ENCODE data around the gene C16orf87. TPM values are rescaled to one million over a fixed set of nuclear protein-coding genes. Genes with fewer than 3 reads are reported as not detected.
"Not testable (repeated sequence)": the region's sequence is repeated elsewhere in the genome, so short reads cannot be mapped to it uniquely, and the experiment has no call there.

The C16orf87 gene
- total RNA-seq, 4 donors from 2014 or later, result 5.7 to 7.6 (median 7.0) TPM

DNA sequence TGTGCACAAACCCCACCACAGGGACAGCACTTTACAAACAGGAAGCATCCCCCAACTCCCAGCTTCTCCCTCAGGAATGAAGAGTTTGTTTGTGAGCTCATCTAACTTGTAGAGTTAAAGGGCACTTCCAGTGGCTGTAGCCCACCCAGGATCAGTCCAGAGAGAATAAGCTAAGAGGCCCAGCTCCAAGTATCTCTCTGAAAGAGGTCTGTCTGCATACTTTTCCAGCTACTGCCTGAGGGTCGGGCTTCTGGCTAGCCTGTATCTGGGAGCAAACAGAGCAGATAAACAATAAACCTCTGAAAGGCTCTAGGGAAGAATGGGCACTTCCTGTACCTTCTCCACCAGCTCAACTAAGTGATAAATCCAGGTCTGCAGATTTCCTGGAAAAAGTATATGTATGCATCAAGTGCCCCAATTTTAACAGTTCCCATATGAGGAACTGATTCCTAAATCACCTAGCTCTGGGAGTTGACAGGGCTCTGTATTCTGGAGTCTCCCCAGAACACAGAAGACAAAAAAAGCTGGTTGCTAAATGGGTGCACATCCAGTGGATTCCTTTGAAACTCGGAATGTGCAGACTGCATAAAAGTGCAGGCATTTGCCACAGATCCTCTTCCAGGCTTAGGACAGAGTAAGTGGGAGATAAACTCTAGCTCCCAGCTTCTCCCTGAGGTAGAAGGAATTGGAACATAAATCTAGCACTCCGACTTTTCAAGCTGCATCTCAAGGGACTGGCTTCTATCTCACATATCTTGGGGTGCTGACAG, 45.7 kb downstream of the C16orf87 start:
- no peak overlapping the region for H3K27ac ChIP-seq
- H3K4me1 ChIP-seq, result peaks cover 0 to 10% (median 0%) of the 10 kb centered on the region in 3 donors
- intact Hi-C loops (cut with DNase I), result no loop called here
- no peaks in the 10 kb centered on the region for H3K9me3 ChIP-seq
- no peaks in the 10 kb centered on the region for H3K36me3 ChIP-seq
- 42 to 62% methylated on average over 2 to 3 of the region's 3 CpGs for whole genome bisulfite sequencing, 2 donors
- TF ChIP-seq POLR2A (IDR thresholded peaks at IDR 0.05), result no peak
- TF ChIP-seq, protein P1, sequence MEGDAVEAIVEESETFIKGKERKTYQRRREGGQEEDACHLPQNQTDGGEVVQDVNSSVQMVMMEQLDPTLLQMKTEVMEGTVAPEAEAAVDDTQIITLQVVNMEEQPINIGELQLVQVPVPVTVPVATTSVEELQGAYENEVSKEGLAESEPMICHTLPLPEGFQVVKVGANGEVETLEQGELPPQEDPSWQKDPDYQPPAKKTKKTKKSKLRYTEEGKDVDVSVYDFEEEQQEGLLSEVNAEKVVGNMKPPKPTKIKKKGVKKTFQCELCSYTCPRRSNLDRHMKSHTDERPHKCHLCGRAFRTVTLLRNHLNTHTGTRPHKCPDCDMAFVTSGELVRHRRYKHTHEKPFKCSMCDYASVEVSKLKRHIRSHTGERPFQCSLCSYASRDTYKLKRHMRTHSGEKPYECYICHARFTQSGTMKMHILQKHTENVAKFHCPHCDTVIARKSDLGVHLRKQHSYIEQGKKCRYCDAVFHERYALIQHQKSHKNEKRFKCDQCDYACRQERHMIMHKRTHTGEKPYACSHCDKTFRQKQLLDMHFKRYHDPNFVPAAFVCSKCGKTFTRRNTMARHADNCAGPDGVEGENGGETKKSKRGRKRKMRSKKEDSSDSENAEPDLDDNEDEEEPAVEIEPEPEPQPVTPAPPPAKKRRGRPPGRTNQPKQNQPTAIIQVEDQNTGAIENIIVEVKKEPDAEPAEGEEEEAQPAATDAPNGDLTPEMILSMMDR (IDR thresholded peaks at IDR 0.05), result no peak
- no peak overlapping the region for H3K4me3 ChIP-seq
- DNase-seq, result no peak
- H3K27me3 ChIP-seq, result no peaks in the 10 kb centered on the region

DNA sequence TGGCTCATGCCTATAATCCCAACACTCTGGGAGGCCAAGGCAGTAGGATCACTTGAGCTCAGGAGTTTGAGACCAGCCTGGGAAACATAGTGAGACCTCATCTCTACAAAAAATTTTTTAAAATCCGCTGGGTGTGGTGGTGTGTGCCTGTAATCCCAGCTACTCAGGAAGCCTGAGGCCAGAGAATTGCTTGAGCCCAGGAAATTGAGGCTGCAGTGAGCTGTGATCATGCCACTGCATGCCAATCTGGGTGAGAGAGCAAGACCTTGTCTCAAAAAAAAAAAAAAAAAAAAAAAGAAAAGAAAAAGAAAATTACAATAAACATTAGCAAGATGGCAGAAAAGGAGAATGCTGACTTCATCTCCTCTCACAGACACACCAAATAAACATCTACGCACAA, 46.4 kb downstream of the C16orf87 start:
- H3K27ac ChIP-seq; DNase-seq; intact Hi-C loops (cut with DNase I); H3K4me3 ChIP-seq; H3K4me1 ChIP-seq; H3K36me3 ChIP-seq; H3K9me3 ChIP-seq; H3K27me3 ChIP-seq: not testable (repeated sequence)
- 58 to 75% methylated on average over 1 to 2 of the region's 2 CpGs for WGBS, 2 donors

DNA sequence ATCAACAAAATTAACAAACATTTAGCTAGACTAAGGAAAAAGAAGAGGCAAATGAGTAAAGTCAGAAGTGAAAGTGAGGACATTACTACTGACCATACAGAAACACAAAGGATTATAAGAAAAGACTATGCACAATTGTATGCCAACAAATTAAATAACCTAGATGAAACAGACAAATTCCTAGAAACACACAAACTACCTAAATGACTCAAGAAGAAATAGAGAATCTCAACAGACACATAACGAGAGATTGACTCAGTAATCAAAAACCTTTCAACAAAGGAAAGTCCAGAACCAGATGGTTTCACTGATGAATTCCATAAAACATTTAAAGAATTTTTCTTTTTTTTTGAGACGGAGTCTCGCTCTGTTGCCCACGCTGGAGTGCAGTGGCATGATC, 47.2 kb downstream of the C16orf87 start:
- 84 to 85% methylated on average over 4 of the region's 4 CpGs for WGBS, 2 donors
- intact Hi-C loops (cut with DNase I), result no loop called here
- DNase-seq, result no peak

DNA sequence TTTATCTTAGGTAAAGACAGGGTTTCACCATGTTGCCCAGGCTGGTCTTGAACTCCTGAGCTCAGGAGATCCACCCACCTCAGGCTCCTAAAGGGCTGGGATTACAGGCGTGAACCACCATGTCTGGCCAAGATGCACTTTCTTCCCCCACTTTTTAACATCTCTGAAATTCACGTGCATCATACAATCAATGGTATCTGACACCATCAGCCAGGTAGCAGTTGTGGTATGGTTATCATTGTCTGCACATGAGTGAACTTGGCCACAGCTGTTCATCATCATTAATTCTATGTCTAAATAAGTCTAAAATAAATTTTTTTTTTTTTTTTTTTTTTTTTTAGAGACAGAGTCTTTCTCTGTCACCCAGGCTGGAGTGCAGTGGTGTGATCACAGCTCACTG, 48.7 kb downstream of the C16orf87 start:
- intact Hi-C loops (cut with DNase I), result no loop called here
- Histone ChIP-seq H3K9me3 (no peaks in the 10 kb centered on the region), H3K4me3 (no peak overlapping the region), H3K36me3 (no peaks in the 10 kb centered on the region), H3K27ac (no peak overlapping the region), H3K4me1 (no peaks in the 10 kb centered on the region), H3K27me3 (no peaks in the 10 kb centered on the region)
- WGBS, 2 donors, result 75 to 88% methylated on average over 2 of the region's 2 CpGs
- DNase-seq, result no peak
- TF ChIP-seq, protein P1 (IDR thresholded peaks at IDR 0.05), result no peak
- no peak for TF ChIP-seq POLR2A (IDR thresholded peaks at IDR 0.05)

More for the DNA sequence above, 47.2 kb downstream of the C16orf87 start:
- Histone ChIP-seq H3K27ac (no peak overlapping the region), H3K36me3 (no peaks in the 10 kb centered on the region), H3K4me1 (no peaks in the 10 kb centered on the region), H3K27me3 (no peaks in the 10 kb centered on the region), H3K9me3 (no peaks in the 10 kb centered on the region), H3K4me3 (no peak overlapping the region)
- TF ChIP-seq, protein P1 (IDR thresholded peaks at IDR 0.05), result no peak
- TF ChIP-seq POLR2A (IDR thresholded peaks at IDR 0.05), result no peak

DNA sequence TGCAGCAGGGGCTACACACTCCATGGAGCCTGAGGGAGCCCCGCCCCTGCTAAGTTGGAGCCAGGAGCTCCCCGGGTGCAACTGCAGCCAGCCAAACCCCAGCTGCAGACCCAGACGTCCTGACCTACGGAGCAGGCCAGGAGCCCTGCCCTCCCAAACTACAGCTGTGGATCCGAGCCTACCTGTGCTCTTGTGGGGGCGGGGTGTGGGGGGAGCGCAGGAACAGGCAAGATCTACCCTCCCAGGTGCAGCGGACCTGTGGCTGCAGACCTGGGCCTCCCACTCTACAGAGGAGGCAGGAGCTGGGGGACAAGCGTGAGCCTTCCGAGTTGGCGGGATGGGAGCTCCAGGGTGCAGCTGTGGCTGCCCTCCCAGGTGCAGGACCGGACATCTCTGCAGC, 53.2 kb downstream of the C16orf87 start:
- Histone ChIP-seq H3K9me3 (no peaks in the 10 kb centered on the region), H3K27ac (no peak overlapping the region), H3K4me1 (no peaks in the 10 kb centered on the region), H3K4me3 (no peak overlapping the region), H3K36me3 (no peaks in the 10 kb centered on the region), H3K27me3 (no peaks in the 10 kb centered on the region)
- DNase-seq, result no peak
- intact Hi-C loops (cut with DNase I), result no loop called here
- 80 to 100% methylated on average over 1 of the region's 12 CpGs for WGBS, 2 donors
- no peak for TF ChIP-seq POLR2A (IDR thresholded peaks at IDR 0.05)

DNA sequence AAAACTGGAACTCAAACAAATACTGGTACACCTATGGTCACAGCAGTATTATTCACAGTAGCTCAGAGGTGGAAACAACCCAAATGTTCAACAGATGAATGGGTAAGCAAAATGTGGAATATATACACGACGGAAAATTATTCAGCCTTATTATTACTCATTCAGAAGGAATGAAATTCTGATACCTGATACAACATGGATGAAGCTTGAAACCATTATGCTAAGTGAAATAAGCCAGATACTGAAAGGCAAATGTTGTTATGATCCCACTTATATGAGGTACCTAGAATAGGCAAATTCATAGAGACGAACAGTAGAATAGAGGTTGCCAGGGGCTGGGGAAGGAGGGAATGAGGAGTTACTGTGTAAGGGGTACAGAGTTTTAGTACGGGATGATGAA, 55.8 kb downstream of the C16orf87 start:
- Histone ChIP-seq H3K36me3 (no peaks in the 10 kb centered on the region), H3K9me3 (no peaks in the 10 kb centered on the region), H3K27me3 (no peaks in the 10 kb centered on the region), H3K4me1 (no peaks in the 10 kb centered on the region), H3K27ac (no peak overlapping the region), H3K4me3 (no peak overlapping the region)
- DNase-seq, result no peak
- 78 to 84% methylated on average over 4 of the region's 4 CpGs for WGBS, 2 donors
- intact Hi-C loops (cut with DNase I), result no loop called here
- no peak for TF ChIP-seq POLR2A (IDR thresholded peaks at IDR 0.05)
